Activated CD8-positive, alpha-beta T cell treated with anti-CD3 and anti-CD28 coated beads, Interleukin-2, amount 10 ng/mL, durations not matched to agents 7 days and 5 days (primary cell): Measurements from ENCODE around the gene C19orf73. TPM values are rescaled to one million over a fixed set of nuclear protein-coding genes. Genes with fewer than 3 reads are reported as not detected.

Source experiments
- ATAC-seq: fragments of 150-1000 bp; cut with Tn5 transposase; one replicate; pipeline ENCODE4 v1.10.0; 2021; ENCODE audit warnings: moderate library complexity
- CTCF ChIA-PET: fragments of 350-600 bp; sonication (Branson Sonifier 250); formaldehyde crosslinking; loops from one replicate; lab custom pipeline; 2021; ENCODE audit warnings: antibody characterized with exemption; lab: Charles Lee
- POLR2A ChIA-PET: fragments of 350-600 bp; sonication (Branson Sonifier 250); formaldehyde crosslinking; loops from one replicate; lab custom pipeline; 2021; ENCODE audit warnings: antibody characterized with exemption; lab: Charles Lee
- DNase-seq: peaks from one replicate; pipeline ENCODE4 v3.0.0-alpha.2; 2020
- H3K27ac Mint-ChIP-seq: one replicate; pipeline ENCODE4 v1.8.0; 2021; ENCODE audit warnings: mild to moderate bottlenecking, mixed read lengths
- H3K27me3 Mint-ChIP-seq: one replicate; pipeline ENCODE4 v1.8.0; 2021; ENCODE audit warnings: low read depth, mixed read lengths
- H3K36me3 Mint-ChIP-seq: one replicate; pipeline ENCODE4 v1.8.0; 2021; ENCODE audit warnings: low read depth, mixed read lengths
- H3K4me1 Mint-ChIP-seq: one replicate; pipeline ENCODE4 v1.8.0; 2021; ENCODE audit warnings: low read depth, mixed read lengths
- H3K4me3 Mint-ChIP-seq: one replicate; pipeline ENCODE4 v1.8.0; 2021; ENCODE audit warnings: mild to moderate bottlenecking, mixed read lengths
- H3K9me3 Mint-ChIP-seq: one replicate; pipeline ENCODE4 v1.8.0; 2022; ENCODE audit warnings: mixed read lengths; ENCODE audit not compliant: insufficient read depth
- total RNA-seq, 2 experiments: library from RNA; stranded (reverse); gene quantifications; one replicate each; pipeline ENCODE4 v1.2.3, GENCODE V29; 2021

C19orf73 gene
- total RNA-seq, 2 experiments from 2014 or later: 0.92 to 1.0 TPM

- CTCF ChIA-PET: interaction anchor here (1.2 to 1.8 kb wide), 3 partner anchors 9 to 77 kb away, joined by 4 to 7 read pairs (median 5); no protein-coding TSS in a partner anchor
- H3K4me3 Mint-ChIP-seq: no peak overlapping the region
- no peak for DNase-seq
- peaks cover 75% of the 10 kb centered on the region for H3K27me3 Mint-ChIP-seq
- H3K36me3 Mint-ChIP-seq: peaks cover 3% of the 10 kb centered on the region
- H3K27ac Mint-ChIP-seq: no peak overlapping the region
- no peak for ATAC-seq
- no peaks in the 10 kb centered on the region for H3K9me3 Mint-ChIP-seq
- POLR2A ChIA-PET: no interaction called here
- H3K4me1 Mint-ChIP-seq: peaks cover 8% of the 10 kb centered on the region
These were observed 49.9 kb downstream of the C19orf73 start for GRCh38 chr19:49069026-49069425.

Other genes starting within 250 kb of the C19orf73 start
- 100 to 1,000 TPM; 104 to 124 TPM for gene PPP1R15A, start 246.7 kb downstream of the C19orf73 start, total RNA-seq
- gene TULP2, start 220.4 kb downstream of the C19orf73 start, total RNA-seq: not detected
- 100 to 1,000 TPM; 229 to 236 TPM for gene NUCB1, start 218.8 kb downstream of the C19orf73 start, total RNA-seq
- 1 to 10 TPM; 1.6 to 1.9 TPM for gene DHDH, start 185.4 kb downstream of the C19orf73 start, total RNA-seq
- 100 to 1,000 TPM; 336 to 350 TPM for gene BAX, start 164.3 kb downstream of the C19orf73 start, total RNA-seq
- 1,000 to 10,000 TPM in 1 of 2 experiments, 100 to 1,000 TPM in 1; 971 to 1,027 TPM for gene FTL, start 153.8 kb downstream of the C19orf73 start, total RNA-seq
- 10 to 100 TPM; 54.7 to 57.9 TPM for gene GYS1, start 125.8 kb downstream of the C19orf73 start, total RNA-seq
- gene RUVBL2, start 125.3 kb downstream of the C19orf73 start, total RNA-seq: 100 to 1,000 TPM; 105 to 106 TPM
- gene LHB, start 102.1 kb downstream of the C19orf73 start, total RNA-seq: not detected
- gene CGB3, start 94.8 kb downstream of the C19orf73 start, total RNA-seq: not detected
- gene CGB2, start 87.3 kb downstream of the C19orf73 start, total RNA-seq: not detected
- not detected for gene CGB1, start 82.2 kb downstream of the C19orf73 start, total RNA-seq
- not detected for gene CGB5, start 75.3 kb downstream of the C19orf73 start, total RNA-seq
- not detected for gene CGB8, start 70.0 kb downstream of the C19orf73 start, total RNA-seq
- not detected for gene CGB7, start 61.4 kb downstream of the C19orf73 start, total RNA-seq
- not detected for gene NTF4, start 54.3 kb downstream of the C19orf73 start, total RNA-seq
- gene KCNA7, start 46.4 kb downstream of the C19orf73 start, total RNA-seq: not detected
- gene SNRNP70, start 33.7 kb downstream of the C19orf73 start, total RNA-seq: 100 to 1,000 TPM; 177 to 193 TPM
- 1 to 10 TPM; 3.7 to 6.3 TPM for gene LIN7B, start 4.8 kb downstream of the C19orf73 start, total RNA-seq
- 1 to 10 TPM; 1.8 to 2.2 TPM for gene PPFIA3, start 401 bp upstream of the C19orf73 start, total RNA-seq
- not detected for gene HRC, start 36.3 kb upstream of the C19orf73 start, total RNA-seq
- not detected for gene TRPM4, start 38.6 kb upstream of the C19orf73 start, total RNA-seq
- gene SLC6A16, start 206.0 kb upstream of the C19orf73 start, total RNA-seq: 1 to 10 TPM; 3.4 to 3.5 TPM
- gene CD37, start 216.3 kb upstream of the C19orf73 start, total RNA-seq: 100 to 1,000 TPM; 162 to 176 TPM
- gene TEAD2, start 243.3 kb upstream of the C19orf73 start, total RNA-seq: not detected
- gene DKKL1, start 244.7 kb upstream of the C19orf73 start, total RNA-seq: not detected